HepG2 (cell line): ENCODE data around the gene LBX2. TPM values are rescaled to one million over a fixed set of nuclear protein-coding genes. Genes with fewer than 3 reads are reported as not detected.
A peak's percentile ranks its signal among the peaks of the same experiment; 100 is the strongest.

ENCODE experiments used
- ATAC-seq: fragments of 200-7000 bp; cut with Tn5 transposase; 3 replicates; pipeline ENCODE4 v1.9.1; 2020; ENCODE audit warnings: mild to moderate bottlenecking, moderate library complexity
- BruUV-seq: library from RNA; stranded (reverse); fragments of 400-500 nt; replicated peaks from 2 replicates; lab custom pipeline; 2021; lab: Mats Ljungman, UMichigan
- CTCF ChIA-PET: fragments of 300-600 bp; formaldehyde crosslinking; extraction: SDS; loops from one replicate; lab custom pipeline; 2021; ENCODE audit warnings: low total read pairs, inconsistent platforms, low intra/inter-chr PET ratio; lab: Yijun Ruan, JAX
- POLR2A ChIA-PET: fragments of 350-600 bp; sonication (Branson Sonifier 250); formaldehyde crosslinking; loops from one replicate; lab custom pipeline; 2020; ENCODE audit warnings: antibody characterized with exemption, inconsistent platforms; lab: Yijun Ruan, JAX
- DNase-seq: peaks from one replicate; pipeline ENCODE4 v3.0.0-alpha.2; 2015; ENCODE audit warnings: low spot score
- FAIRE-seq: peaks from 3 replicates; lab custom pipeline; 2011; peaks lifted over from hg19 to GRCh38; lab: Jason Lieb, UNC
- H2AFZ ChIP-seq: one replicate; pipeline ENCODE4 v1.6.1; 2011; ENCODE audit warnings: low read length, inconsistent platforms
- H3K27ac ChIP-seq: fragments of 300-600 bp; 3 replicates; pipeline ENCODE4 v1.8.0; 2011; ENCODE audit warnings: mixed run types, mild to moderate bottlenecking, mixed read lengths, low read length, inconsistent platforms; ENCODE audit not compliant: insufficient read depth; ENCODE audit errors: extremely low read length
- H3K27me3 ChIP-seq, 2 experiments: fragments of 200-600 bp in 1 of 2; 2 replicates in 1 of 2; 3 replicates in 1 of 2; pipeline versions ENCODE4 v1.6.0 to v1.8.0; 2011; ENCODE audit warnings: low read length in 2 of 2, mild to moderate bottlenecking in 2 of 2, moderate library complexity in 2 of 2, inconsistent platforms in 1 of 2; ENCODE audit not compliant: insufficient read depth in 2 of 2, control insufficient read depth in 1 of 2
- H3K36me3 ChIP-seq, 2 experiments: fragments of 200-600 bp in 1 of 2; replicated peaks in 1 of 2; 2 replicates in 1 of 2; 3 replicates in 1 of 2; pipeline versions ENCODE4 v1.5.1 to v1.8.0; 2011; ENCODE audit warnings: low read length in 2 of 2, inconsistent platforms in 1 of 2; ENCODE audit not compliant: insufficient read depth in 2 of 2, control insufficient read depth in 1 of 2
- H3K4me1 ChIP-seq: 2 replicates; pipeline ENCODE4 v1.5.1; 2012; ENCODE audit warnings: low read length, inconsistent platforms; ENCODE audit not compliant: insufficient read depth
- H3K4me2 ChIP-seq: 2 replicates; pipeline ENCODE4 v1.6.0; 2011; ENCODE audit warnings: low read depth, low read length, inconsistent platforms
- H3K4me3 ChIP-seq, 3 experiments: fragments of 200-600 bp in 1 of 3; sonication (generic), shearing (Covaris generic) in 1 of 3; replicated peaks in 1 of 3; 2 replicates each; pipeline ENCODE4 v1.5.1; 2011 to 2016; ENCODE audit warnings: low read length in 3 of 3, inconsistent platforms in 2 of 3, low read depth in 2 of 3, mild to moderate bottlenecking in 2 of 3, control low read depth in 1 of 3, mixed read lengths in 1 of 3; ENCODE audit not compliant: insufficient read depth in 1 of 3
- H3K79me2 ChIP-seq: one replicate; pipeline ENCODE4 v1.6.1; 2011; ENCODE audit warnings: low read length, inconsistent platforms; ENCODE audit not compliant: insufficient read depth
- H3K9ac ChIP-seq: 2 replicates; pipeline ENCODE4 v1.6.0; 2011; ENCODE audit warnings: mild to moderate bottlenecking, low read depth, low read length, inconsistent platforms; ENCODE audit not compliant: insufficient read depth
- H3K9me3 ChIP-seq: 2 replicates; pipeline ENCODE4 v1.5.1; 2012; ENCODE audit warnings: mild to moderate bottlenecking, low read length
- H4K20me1 ChIP-seq: 2 replicates; pipeline ENCODE4 v1.6.0; 2011; ENCODE audit warnings: inconsistent platforms, mild to moderate bottlenecking, low read length, moderate library complexity; ENCODE audit not compliant: insufficient read depth
- BCL6 ChIP-seq: IDR thresholded peaks from 2 replicates; pipeline ENCODE4 v1.6.1; 2016; ENCODE audit warnings: missing genetic modification reagents, missing compliant biosample characterization
- CEBPB ChIP-seq: IDR thresholded peaks from 2 replicates; pipeline ENCODE4 v1.6.1; 2011; ENCODE audit warnings: low read depth, low read length, improper control_type of control experiment, borderline replicate concordance
- MYPOP ChIP-seq: sonication (generic); formaldehyde crosslinking; IDR thresholded peaks from 2 replicates; pipeline ENCODE4 v1.8.1; 2023; ENCODE audit warnings: mild to moderate bottlenecking, moderate library complexity, missing genetic modification reagents
- SOX13 ChIP-seq, 3 experiments: fragments of 450-650 bp in 1 of 3; sonication (generic) in 1 of 3; formaldehyde crosslinking in 1 of 3; IDR thresholded peaks in 2 of 3; conservative IDR thresholded peaks in 1 of 3; 2 replicates each; pipeline versions ENCODE4 v1.5.0 to v1.6.1; 2016 to 2020; ENCODE audit warnings: antibody characterized with exemption in 1 of 3, mild to moderate bottlenecking in 1 of 3, missing compliant biosample characterization in 1 of 3, missing genetic modification reagents in 1 of 3, moderate library complexity in 1 of 3
- TBX2 ChIP-seq: sonication (generic); formaldehyde crosslinking; IDR thresholded peaks from 2 replicates; pipeline ENCODE4 v1.5.0; 2020; ENCODE audit warnings: missing genetic modification reagents, mild to moderate bottlenecking, borderline replicate concordance
- ZBTB21 ChIP-seq: sonication (generic); formaldehyde crosslinking; IDR thresholded peaks from 2 replicates; pipeline ENCODE4 v1.4.0; 2020; ENCODE audit warnings: missing genetic modification reagents
- ZBTB37 ChIP-seq: sonication (generic); formaldehyde crosslinking; IDR thresholded peaks from 2 replicates; pipeline ENCODE4 v1.4.0; 2020; ENCODE audit warnings: mild to moderate bottlenecking, missing genetic modification reagents
- ZC3H13 ChIP-seq: sonication (generic); formaldehyde crosslinking; IDR thresholded peaks from 2 replicates; pipeline ENCODE4 v1.8.1; 2023; ENCODE audit warnings: mild to moderate bottlenecking, missing genetic modification reagents, moderate library complexity
- ZNF556 ChIP-seq: sonication (generic); formaldehyde crosslinking; IDR thresholded peaks from 2 replicates; pipeline ENCODE4 v1.4.0; 2020; ENCODE audit warnings: mild to moderate bottlenecking, missing genetic modification reagents, borderline replicate concordance
- ZNF772 ChIP-seq: sonication (generic); formaldehyde crosslinking; IDR thresholded peaks from 2 replicates; pipeline ENCODE4 v1.5.0; 2020; ENCODE audit warnings: mild to moderate bottlenecking, missing genetic modification reagents
- WGBS: methylation state at CpG from one replicate; pipeline ENCODE4 v1.1.6; 2017; ENCODE audit warnings: low lambda C conversion rate; 5-methylcytosine and 5-hydroxymethylcytosine counted together
- in situ Hi-C: cut with HindIII; loops from 2 replicates; pipeline ENCODE4 v1.10.0; 2017; ENCODE audit warnings: low pct_unique_long_range_greater_than_20kb; ENCODE audit not compliant: extremely low pct_ligation_motif_present
- intact Hi-C: fragments of 100-400 bp; cut with micrococcal nuclease; formaldehyde crosslinking; loops from one replicate; pipeline ENCODE4 v1.10.0; 2022; ENCODE audit not compliant: unreplicated experiment
- polyA plus RNA-seq, 8 experiments: library from polyadenylated mRNA; depleted of rRNA in 3 of 8; stranded (reverse) in 7 of 8; unstranded in 1 of 8; fragments of >200 nt; fragmentation: Illumina TruSeq in 4 of 8; extraction: Trizol in 4 of 8; gene quantifications; 2 replicates each; pipeline versions ENCODE4 v1.2.1 to v1.2.3, GENCODE V29; 2011 to 2016; ENCODE audit warnings: low read depth in 4 of 8, missing spikeins in 1 of 8, mixed read lengths in 1 of 8; ENCODE audit not compliant: insufficient read depth in 1 of 8
- total RNA-seq, 5 experiments: library from RNA; depleted of rRNA; stranded (reverse); fragments of >200 nt; fragmentation: Illumina TruSeq; extraction: Trizol; gene quantifications; 2 replicates each; pipeline ENCODE4 v1.2.3, GENCODE V29; 2016; ENCODE audit warnings: low read depth in 1 of 5
- TF ChIP-seq, protein P1 (sequence below): sonication (generic); formaldehyde crosslinking; IDR thresholded peaks from 2 replicates; pipeline ENCODE4 v1.4.0; 2020; ENCODE audit warnings: mild to moderate bottlenecking, low read depth, missing genetic modification reagents
- TF ChIP-seq, protein P2 (sequence below): IDR thresholded peaks from 2 replicates; pipeline ENCODE4 v1.6.1; 2012; ENCODE audit warnings: inconsistent platforms

The LBX2 gene
- total and polyA plus RNA-seq, 2 of the 13 experiments (the other 11 are each of a cell fraction or from before 2014, with no cell fraction given): 6.4 to 8.1 TPM

GRCh38 chr2:74497777-74498499, 1.5 kb downstream of the LBX2 start (continued):
- peak; percentile 93 for TF ChIP-seq MYPOP (CRISPR knock-in tag)
- TF ChIP-seq ZBTB37 (CRISPR knock-in tag): no peak
- TF ChIP-seq ZNF772 (CRISPR knock-in tag): peak; percentile 57
- peak; percentile 72 for TF ChIP-seq TBX2 (CRISPR knock-in tag)

- Histone ChIP-seq H4K20me1 (no peaks in the 10 kb centered on the region), H3K9ac (peak overlapping the region; percentile 41; the same call in 1 of the 2 replicates), H3K36me3 (peaks cover 12 to 21% of the 10 kb centered on the region in 2 experiments), H3K79me2 (peaks cover 13% of the 10 kb centered on the region), H3K9me3 (no peaks in the 10 kb centered on the region), H3K4me3 (peak overlapping the region; percentile 2 to 66 (median 53); a peak in 5 of 6 replicates), H3K27ac (peak overlapping the region; percentile 70), H3K27me3 (no peaks in the 10 kb centered on the region; a peak in 1 of 5 replicates), H3K4me2 (peak overlapping the region; percentile 92), H2AFZ (no peak overlapping the region), H3K4me1 (peaks cover 66% of the 10 kb centered on the region)
- ATAC-seq (peak; percentile 50), FAIRE-seq (peak; percentile 99), DNase-seq (peak; percentile 86)
- in situ Hi-C loops: no loop called here
- intact Hi-C loops: loop anchor here (1.0 to 10.0 kb wide), 2 partner anchors 8 to 1802 kb away; no protein-coding TSS in a partner anchor
- WGBS: 41% methylated on average over 18 of the region's 19 CpGs
- POLR2A ChIA-PET: interaction anchor here (0.6 to 16.5 kb wide), 10 partner anchors 10 to 106 kb away, joined by 3 to 795 read pairs (median 4); partner anchors contain the start of genes CCDC142, DQX1, MRPL53 and PCGF1
- CTCF ChIA-PET: no interaction called here
- no TSS peak for BruUV-seq
- TF ChIP-seq BCL6 (CRISPR knock-in tag): peak; percentile 52; the same call in 1 of the 2 replicates
- no peak for TF ChIP-seq SOX13 (IDR thresholded peaks at IDR 0.05)
- peak in 1 of 2 experiments; percentile 48; a peak in 2 of 4 replicates for TF ChIP-seq SOX13 (CRISPR knock-in tag; conservative IDR thresholded peaks at IDR 0.05 in 1 of 2, IDR thresholded peaks at IDR 0.05 in 1 of 2)
- TF ChIP-seq ZC3H13 (CRISPR knock-in tag): peak; percentile 86
- 0 out of 2 replicates have a peak, but pooled peaks have one; percentile 24 for TF ChIP-seq ZBTB21 (CRISPR knock-in tag)
- TF ChIP-seq, protein P1, sequence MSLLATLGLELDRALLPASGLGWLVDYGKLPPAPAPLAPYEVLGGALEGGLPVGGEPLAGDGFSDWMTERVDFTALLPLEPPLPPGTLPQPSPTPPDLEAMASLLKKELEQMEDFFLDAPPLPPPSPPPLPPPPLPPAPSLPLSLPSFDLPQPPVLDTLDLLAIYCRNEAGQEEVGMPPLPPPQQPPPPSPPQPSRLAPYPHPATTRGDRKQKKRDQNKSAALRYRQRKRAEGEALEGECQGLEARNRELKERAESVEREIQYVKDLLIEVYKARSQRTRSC (CRISPR knock-in tag): 0 out of 2 replicates have a peak, but pooled peaks have one; percentile 26
- TF ChIP-seq ZNF556: no peak
- TF ChIP-seq, protein P2, sequence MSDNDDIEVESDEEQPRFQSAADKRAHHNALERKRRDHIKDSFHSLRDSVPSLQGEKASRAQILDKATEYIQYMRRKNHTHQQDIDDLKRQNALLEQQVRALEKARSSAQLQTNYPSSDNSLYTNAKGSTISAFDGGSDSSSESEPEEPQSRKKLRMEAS: 0 out of 2 replicates have a peak, but pooled peaks have one; percentile 24
- peak; percentile 6; the same call in 1 of the 2 replicates for TF ChIP-seq CEBPB
Measured at GRCh38 chr2:74496997-74497776, 2.2 kb downstream of the LBX2 start.
